Spinal cord (tissue), 10 donors: ENCODE results near the gene KCNAB1. TPM values are rescaled to one million over a fixed set of nuclear protein-coding genes. Genes with fewer than 3 reads are reported as not detected.
"Not testable (repeated sequence)": the region's sequence is repeated elsewhere in the genome, so short reads cannot be mapped to it uniquely, and the experiment has no call there.

Source experiments
- DNase-seq, 6 donors: peaks; one replicate each; pipeline versions ENCODE4 v3.0.0 to v3.0.0-alpha.2; 2013 to 2015; ENCODE audit warnings: low spot score in 6 of 6, low read depth in 4 of 6
- H3K27ac ChIP-seq: one replicate; pipeline ENCODE4 v1.5.1; 2013; ENCODE audit warnings: low read depth, low read length, control low read depth
- H3K27me3 ChIP-seq: one replicate; pipeline ENCODE4 v1.6.1; 2013; ENCODE audit warnings: low read length; ENCODE audit not compliant: control insufficient read depth, insufficient read depth
- H3K36me3 ChIP-seq: one replicate; pipeline ENCODE4 v1.6.1; 2013; ENCODE audit warnings: low read length; ENCODE audit not compliant: control insufficient read depth, insufficient read depth
- H3K4me1 ChIP-seq: one replicate; pipeline ENCODE4 v1.6.1; 2013; ENCODE audit warnings: low read length; ENCODE audit not compliant: control insufficient read depth, insufficient read depth
- H3K4me3 ChIP-seq: one replicate; pipeline ENCODE4 v1.5.1; 2013; ENCODE audit warnings: low read depth, low read length, control low read depth
- H3K9me3 ChIP-seq: one replicate; pipeline ENCODE4 v1.6.1; 2013; ENCODE audit warnings: low read length; ENCODE audit not compliant: control insufficient read depth, insufficient read depth
- WGBS: methylation state at CpG from one replicate; pipeline ENCODE4 v1.1.5; 2013; ENCODE audit warnings: missing lambda C conversion rate; ENCODE audit not compliant: insufficient coverage; 5-methylcytosine and 5-hydroxymethylcytosine counted together
- polyA plus RNA-seq, 2 donors: library from polyadenylated mRNA; unstranded; fragments of 120-200 nt; gene quantifications; one replicate each; pipeline ENCODE4 v1.2.1, GENCODE V29; 2013; ENCODE audit not compliant: insufficient read length in 2 of 2
- total RNA-seq, 2 donors: library from RNA; depleted of rRNA in 1 of 2; stranded (reverse); fragments of 120-200 nt in 1 of 2; fragments of >200 nt in 1 of 2; gene quantifications; one replicate each; pipeline versions ENCODE4 v1.2.3 to v1.2.4, GENCODE V29; 2013 to 2014
- donor health status: healthy.

Gene KCNAB1
- total and polyA plus RNA-seq, 4 donors, result 10.1 to 27.5 (median 22.6) TPM

DNA sequence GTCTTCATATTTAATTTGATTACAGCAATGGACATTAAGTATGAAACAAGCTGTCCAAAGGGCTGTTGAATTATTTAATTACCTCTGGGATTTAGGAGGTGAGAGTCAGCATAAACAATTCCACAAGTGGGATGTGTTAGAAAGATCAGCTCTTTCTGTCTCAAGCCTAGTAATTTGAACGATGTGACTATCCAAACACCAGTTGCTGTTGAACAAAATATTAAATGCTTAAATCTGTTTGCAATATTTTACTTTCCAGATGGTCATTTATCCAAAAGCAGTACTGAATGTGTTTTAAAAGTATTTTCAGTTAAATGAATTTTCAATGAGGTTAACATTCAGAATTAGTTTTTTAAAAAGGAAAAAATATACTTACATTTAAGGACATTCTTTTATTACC is 12.7 kb downstream of the KCNAB1 start:
- Histone ChIP-seq H3K4me1 (no peaks in the 10 kb centered on the region), H3K4me3 (no peak overlapping the region), H3K9me3 (no peaks in the 10 kb centered on the region), H3K36me3 (no peaks in the 10 kb centered on the region), H3K27ac (no peak overlapping the region), H3K27me3 (no peaks in the 10 kb centered on the region)
- DNase-seq, result no peak
- WGBS, result no CpG with 5 or more reads among the region's 1 CpG

DNA sequence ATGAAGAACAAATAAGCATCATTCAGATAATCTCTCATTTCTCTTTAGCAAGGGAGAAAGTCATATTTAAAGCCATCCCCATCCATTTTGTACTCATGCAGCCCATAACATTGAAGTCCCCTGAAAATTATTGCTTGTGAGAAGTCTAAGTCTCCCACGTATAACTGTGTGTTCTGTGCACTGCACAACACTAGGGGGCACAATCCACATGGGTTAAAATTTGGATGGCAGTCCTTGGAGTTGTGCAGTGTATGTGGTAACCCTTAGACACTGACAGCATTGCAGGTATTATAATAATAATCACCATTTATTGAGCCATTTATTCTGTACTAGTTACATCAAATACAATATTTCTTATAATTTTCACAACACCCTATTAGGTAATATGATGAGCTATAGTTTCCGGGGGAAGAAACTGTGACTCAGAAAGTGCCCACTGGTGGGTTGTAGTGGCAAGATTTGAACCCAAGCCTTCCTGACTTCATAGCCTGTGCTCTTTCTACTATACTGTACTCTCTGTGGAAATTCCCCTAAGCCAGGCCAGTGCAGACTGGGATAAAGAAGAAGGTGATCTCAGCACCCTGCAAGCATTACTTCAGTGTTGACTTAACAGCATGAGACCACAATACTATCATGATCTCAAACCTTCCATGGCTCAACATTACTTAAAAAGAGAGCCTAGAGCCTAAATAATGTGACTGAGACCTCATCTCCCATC is 15.7 kb downstream of the KCNAB1 start:
- H3K27me3 ChIP-seq, result no peaks in the 10 kb centered on the region
- no peaks in the 10 kb centered on the region for H3K9me3 ChIP-seq
- no peaks in the 10 kb centered on the region for H3K36me3 ChIP-seq
- no peaks in the 10 kb centered on the region for H3K4me1 ChIP-seq
- H3K27ac ChIP-seq, result no peak overlapping the region
- no peak overlapping the region for H3K4me3 ChIP-seq
- peak in 1 of 6 donors; percentile 5 for DNase-seq
- WGBS, result no CpG with 5 or more reads among the region's 2 CpGs

DNA sequence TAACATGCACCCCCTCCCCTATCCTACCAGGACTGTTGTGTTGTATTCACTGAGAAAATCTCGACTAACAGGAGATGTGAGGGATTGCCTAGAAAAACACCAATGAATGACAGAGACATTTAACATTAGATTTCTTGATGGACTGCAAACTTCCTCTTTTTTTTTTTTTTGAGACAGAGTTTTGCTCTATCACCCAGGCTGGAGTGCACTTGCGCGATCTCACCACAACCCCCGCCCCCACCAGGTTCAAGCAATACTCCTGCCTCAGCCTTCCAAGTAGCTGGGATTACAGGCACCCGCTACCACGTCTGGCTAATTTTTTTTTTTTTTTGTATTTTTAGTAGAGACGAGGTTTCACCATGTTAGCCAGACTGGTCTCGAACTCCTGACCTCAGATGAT is 17.0 kb downstream of the KCNAB1 start:
- WGBS, result no CpG with 5 or more reads among the region's 8 CpGs
- H3K27me3 ChIP-seq, H3K9me3 ChIP-seq, DNase-seq, H3K27ac ChIP-seq, H3K4me1 ChIP-seq, H3K36me3 ChIP-seq, H3K4me3 ChIP-seq: not testable (repeated sequence)

DNA sequence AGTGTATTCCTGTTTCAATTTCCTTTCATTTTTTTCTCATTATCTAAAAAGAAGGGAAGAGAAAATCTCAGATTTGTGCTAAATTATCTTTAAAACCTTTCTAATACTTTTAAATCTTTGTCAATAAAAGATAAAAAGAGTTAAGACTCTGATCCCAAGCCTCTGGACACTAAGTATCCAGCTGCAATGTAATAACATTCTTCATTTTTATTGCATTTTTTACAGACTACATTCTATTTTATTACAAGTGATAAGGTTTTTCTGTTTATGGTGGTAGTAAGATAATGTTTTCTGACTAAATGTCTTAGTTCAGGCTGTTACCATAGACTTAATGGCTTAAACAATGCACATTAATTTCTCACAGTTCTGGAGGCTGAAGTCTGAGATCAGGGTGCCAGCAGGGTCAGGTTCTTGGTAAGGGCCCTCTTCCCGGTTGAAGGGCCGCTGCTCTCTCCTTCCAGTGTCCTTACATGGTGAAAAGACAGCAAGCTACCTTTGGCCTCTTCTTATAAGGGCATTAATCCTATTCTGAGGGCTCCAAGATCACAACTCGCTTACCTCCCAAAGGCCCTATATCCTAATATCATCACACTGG is 19.7 kb downstream of the KCNAB1 start:
- H3K4me3 ChIP-seq, result no peak overlapping the region
- no peaks in the 10 kb centered on the region for H3K27me3 ChIP-seq
- no peaks in the 10 kb centered on the region for H3K9me3 ChIP-seq
- H3K36me3 ChIP-seq, result no peaks in the 10 kb centered on the region
- DNase-seq, result no peak
- WGBS, result 100% methylated on average over 1 of the region's 3 CpGs
- no peak overlapping the region for H3K27ac ChIP-seq
- H3K4me1 ChIP-seq, result no peaks in the 10 kb centered on the region

DNA sequence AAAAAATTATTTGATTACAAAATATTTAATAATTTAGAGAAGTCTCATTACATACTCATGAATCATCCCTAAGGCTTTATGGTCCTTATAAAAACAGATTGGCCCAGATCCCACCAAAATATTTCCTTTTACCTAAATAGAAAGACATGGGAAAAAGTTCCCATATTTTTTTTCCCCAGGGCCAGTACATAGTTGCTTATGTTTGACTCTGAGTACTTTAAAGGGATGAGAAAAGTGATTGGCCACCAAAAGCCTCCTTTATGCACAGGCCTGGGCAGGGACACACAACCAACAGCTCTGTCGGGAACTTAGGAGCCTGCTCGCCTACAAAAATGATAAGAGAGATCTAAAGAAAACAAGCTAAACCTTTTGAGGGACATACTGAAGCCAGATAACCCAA is 22.3 kb downstream of the KCNAB1 start:
- no peak overlapping the region for H3K27ac ChIP-seq
- no peak overlapping the region for H3K4me3 ChIP-seq
- no peak for DNase-seq
- H3K36me3 ChIP-seq, result no peaks in the 10 kb centered on the region
- H3K9me3 ChIP-seq, result no peaks in the 10 kb centered on the region
- WGBS, result 100% methylated on average over 2 of the region's 2 CpGs
- H3K27me3 ChIP-seq, result no peaks in the 10 kb centered on the region
- no peaks in the 10 kb centered on the region for H3K4me1 ChIP-seq

DNA sequence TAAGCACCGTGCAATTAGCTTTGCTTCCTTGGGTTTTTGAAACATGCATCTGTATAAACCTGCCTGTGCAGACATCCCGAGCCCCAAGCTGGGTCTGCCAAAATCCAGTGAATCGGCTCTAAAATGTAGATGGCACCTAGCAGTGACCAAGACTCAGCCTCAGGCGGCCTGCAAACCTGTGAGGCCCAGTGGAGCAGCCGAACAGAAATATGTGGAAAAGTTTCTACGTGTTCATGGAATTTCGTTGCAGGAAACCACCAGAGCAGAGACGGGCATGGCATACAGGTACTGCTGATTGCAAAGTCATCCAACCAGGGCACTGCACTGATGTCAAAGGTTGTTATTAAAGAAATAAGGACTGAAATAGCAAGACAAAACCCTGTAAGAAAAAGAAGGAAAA is 22.8 kb downstream of the KCNAB1 start:
- Histone ChIP-seq H3K27ac (no peak overlapping the region), H3K36me3 (no peaks in the 10 kb centered on the region), H3K4me1 (no peaks in the 10 kb centered on the region), H3K27me3 (no peaks in the 10 kb centered on the region), H3K4me3 (no peak overlapping the region), H3K9me3 (no peaks in the 10 kb centered on the region)
- no peak for DNase-seq
- 94% methylated on average over 8 of the region's 8 CpGs for WGBS

DNA sequence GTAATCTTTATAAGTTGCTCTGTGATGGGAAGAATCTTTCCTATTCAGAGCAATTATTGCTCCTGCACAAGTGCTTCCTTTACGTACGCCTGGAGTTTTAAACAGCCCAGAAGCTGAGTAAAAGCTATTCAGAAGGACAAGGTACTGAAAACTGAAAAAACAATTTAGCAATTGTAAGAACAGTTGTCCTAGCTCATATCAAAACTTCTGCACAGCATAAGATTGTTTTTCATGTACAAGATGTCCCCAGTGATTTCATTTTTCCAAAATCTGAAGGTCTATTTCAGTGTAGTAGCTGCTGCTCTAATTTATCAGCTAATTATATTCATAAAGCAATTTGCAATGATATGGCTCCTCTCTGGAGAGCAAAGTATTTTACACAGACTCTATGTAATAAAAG is 23.7 kb downstream of the KCNAB1 start:
- DNase-seq, result peak in 1 of 6 donors; percentile 54
- no peak overlapping the region for H3K4me3 ChIP-seq
- no peaks in the 10 kb centered on the region for H3K36me3 ChIP-seq
- no CpG with 5 or more reads among the region's 2 CpGs for WGBS
- no peaks in the 10 kb centered on the region for H3K27me3 ChIP-seq
- H3K9me3 ChIP-seq, result no peaks in the 10 kb centered on the region
- H3K27ac ChIP-seq, result no peak overlapping the region
- H3K4me1 ChIP-seq, result no peaks in the 10 kb centered on the region

DNA sequence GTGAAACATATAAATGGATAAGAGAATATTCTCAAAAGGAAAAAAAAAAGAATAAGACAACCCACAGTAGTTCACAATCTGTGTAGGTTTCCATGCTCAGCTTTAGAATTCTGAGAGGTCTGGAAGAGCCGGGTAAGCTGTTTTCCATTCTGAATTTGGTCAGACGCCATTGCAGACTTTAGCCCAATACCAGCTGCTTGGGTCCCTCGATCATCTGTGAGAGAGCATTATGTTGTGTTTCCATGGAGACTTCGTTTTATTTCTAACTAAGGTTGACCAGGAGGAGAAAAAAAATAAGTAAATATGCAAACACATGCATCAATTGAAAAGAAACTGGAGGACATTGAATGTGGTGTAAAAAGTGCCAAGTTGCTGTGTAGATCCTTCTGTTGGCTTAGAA is 25.5 kb downstream of the KCNAB1 start:
- peak in 2 of 6 donors; percentile 45 to 90 for DNase-seq
- no peaks in the 10 kb centered on the region for H3K27me3 ChIP-seq
- no peak overlapping the region for H3K27ac ChIP-seq

DNA sequence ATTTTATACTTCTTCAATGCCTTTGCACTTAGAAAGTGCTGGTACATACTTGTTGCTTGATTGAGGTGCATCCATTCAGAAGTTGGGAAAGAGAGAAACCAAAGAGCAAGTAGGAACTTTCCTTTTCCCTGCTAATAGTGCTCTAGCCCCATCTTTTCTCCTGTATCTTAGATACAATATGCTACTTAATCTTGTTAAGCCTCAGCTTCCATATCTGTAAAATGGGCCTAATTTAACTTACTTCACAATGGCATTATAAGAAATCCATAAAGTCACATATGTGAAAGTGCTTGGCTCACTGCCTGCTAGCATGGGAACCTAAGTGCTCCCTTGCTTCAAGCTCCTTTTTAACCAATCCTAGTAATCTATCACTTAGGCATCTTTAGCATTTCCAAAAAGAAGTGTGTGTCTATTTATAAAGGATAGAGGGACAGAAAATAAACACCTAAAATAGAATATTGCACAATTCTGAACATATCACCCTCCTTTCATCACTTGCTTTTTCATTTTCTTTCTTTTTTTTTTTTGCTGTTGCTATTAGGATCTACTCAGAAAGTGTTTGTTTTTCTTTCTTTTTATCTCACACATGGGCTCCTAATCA is 28.1 kb downstream of the KCNAB1 start:
- Histone ChIP-seq H3K27me3 (no peaks in the 10 kb centered on the region), H3K27ac (no peak overlapping the region), H3K36me3 (no peaks in the 10 kb centered on the region), H3K4me3 (no peak overlapping the region), H3K9me3 (no peaks in the 10 kb centered on the region), H3K4me1 (no peaks in the 10 kb centered on the region)
- no peak for DNase-seq

More for the DNA sequence above, 25.5 kb downstream of the KCNAB1 start:
- no peaks in the 10 kb centered on the region for H3K9me3 ChIP-seq
- H3K4me3 ChIP-seq, result no peak overlapping the region
- no peaks in the 10 kb centered on the region for H3K36me3 ChIP-seq
- WGBS, result no CpG with 5 or more reads among the region's 4 CpGs
- H3K4me1 ChIP-seq, result no peaks in the 10 kb centered on the region

DNA sequence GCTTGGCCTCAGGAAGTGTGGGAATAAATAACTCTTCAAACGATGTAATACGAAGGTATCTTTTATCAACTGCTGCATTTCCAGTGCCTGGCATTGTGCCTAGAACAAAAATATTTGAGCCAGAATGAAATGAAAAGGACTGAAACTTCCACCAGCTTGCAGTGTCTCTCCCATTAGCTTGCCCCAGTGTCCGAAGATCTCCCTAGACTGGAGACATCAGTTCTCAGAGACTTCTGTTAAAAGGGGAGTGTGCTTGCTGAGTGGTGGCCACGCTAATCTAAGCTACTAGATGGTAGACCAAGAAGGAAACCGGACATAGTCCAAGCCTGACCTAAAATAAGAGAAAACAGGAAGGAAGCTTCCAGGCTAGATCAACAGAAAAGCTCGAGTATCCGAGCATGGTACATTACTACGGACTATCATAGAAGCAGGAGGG is 28.6 kb downstream of the KCNAB1 start:
- WGBS, result 70% methylated on average over 3 of the region's 8 CpGs
- H3K4me1 ChIP-seq, result no peaks in the 10 kb centered on the region
- no peak overlapping the region for H3K4me3 ChIP-seq
- H3K27me3 ChIP-seq, result no peaks in the 10 kb centered on the region
- H3K27ac ChIP-seq, result no peak overlapping the region
- no peaks in the 10 kb centered on the region for H3K36me3 ChIP-seq
- no peaks in the 10 kb centered on the region for H3K9me3 ChIP-seq
- peak in 1 of 6 donors; percentile 24 for DNase-seq
